ENCODE measurements around the gene MAPKAP1.

MAPKAP1 gene

DNA sequence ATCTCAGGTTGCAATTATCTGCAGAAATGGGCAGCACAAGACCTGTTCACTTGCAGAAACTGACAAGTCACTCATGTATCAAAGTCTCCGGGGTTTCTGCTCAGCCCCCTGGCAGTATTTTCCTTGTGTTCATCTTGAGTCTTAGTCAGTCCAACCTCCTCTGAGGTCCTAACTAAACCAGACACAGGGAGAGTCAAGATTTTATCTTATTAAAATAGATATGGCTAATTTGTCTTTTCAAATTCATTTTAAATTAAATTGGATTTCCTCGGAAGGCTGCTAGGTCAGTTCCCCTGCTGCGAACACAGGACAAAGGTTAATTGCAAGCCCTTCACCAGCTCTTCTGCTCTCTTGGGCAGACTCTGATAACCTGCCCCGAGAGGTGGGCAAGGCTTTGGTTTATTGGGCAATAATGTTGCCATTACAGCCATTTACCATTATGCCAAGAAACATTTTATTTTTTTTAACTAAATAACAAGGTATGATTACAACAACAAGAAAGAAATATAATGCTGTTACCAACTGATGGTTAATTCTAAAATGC lies 103.5 kb downstream of the MAPKAP1 start (continued):
- TF ChIP-seq CREB5 (CRISPR knock-in tag; IDR thresholded peaks at IDR 0.05; ENCODE audit: low read depth) = no peak
- no peak for TF ChIP-seq SNAI2 (CRISPR knock-in tag; IDR thresholded peaks at IDR 0.05)
- TF ChIP-seq, protein P1, sequence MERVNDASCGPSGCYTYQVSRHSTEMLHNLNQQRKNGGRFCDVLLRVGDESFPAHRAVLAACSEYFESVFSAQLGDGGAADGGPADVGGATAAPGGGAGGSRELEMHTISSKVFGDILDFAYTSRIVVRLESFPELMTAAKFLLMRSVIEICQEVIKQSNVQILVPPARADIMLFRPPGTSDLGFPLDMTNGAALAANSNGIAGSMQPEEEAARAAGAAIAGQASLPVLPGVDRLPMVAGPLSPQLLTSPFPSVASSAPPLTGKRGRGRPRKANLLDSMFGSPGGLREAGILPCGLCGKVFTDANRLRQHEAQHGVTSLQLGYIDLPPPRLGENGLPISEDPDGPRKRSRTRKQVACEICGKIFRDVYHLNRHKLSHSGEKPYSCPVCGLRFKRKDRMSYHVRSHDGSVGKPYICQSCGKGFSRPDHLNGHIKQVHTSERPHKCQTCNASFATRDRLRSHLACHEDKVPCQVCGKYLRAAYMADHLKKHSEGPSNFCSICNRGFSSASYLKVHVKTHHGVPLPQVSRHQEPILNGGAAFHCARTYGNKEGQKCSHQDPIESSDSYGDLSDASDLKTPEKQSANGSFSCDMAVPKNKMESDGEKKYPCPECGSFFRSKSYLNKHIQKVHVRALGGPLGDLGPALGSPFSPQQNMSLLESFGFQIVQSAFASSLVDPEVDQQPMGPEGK (CRISPR knock-in tag; IDR thresholded peaks at IDR 0.05; ENCODE audit: borderline replicate concordance) = no peak

DNA sequence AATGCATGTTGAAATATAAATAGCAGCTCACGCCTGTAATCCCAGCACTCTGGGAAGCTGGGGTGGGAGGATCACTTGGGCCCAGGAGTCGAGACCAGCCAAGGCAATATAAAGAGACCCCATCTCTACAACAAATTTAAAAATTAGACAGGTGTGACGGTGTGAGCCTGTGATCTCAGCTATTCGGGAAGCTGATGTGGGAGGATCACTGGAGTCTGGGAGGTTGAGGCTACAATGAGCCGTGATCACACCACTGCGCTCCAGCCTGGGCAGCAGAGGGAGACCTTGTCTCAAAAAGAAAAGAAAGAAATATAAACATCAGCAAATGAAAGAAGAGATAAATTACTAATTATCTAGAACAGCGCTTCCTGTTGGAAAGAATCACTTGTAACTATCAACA lies 105.0 kb downstream of the MAPKAP1 start:
- ATAC-seq = no peak
- TF ChIP-seq OSR1 (CRISPR knock-in tag; IDR thresholded peaks at IDR 0.05) (no peak), TOX (CRISPR knock-in tag; IDR thresholded peaks at IDR 0.05; ENCODE audit: borderline replicate concordance) (no peak), RARB (CRISPR knock-in tag; IDR thresholded peaks at IDR 0.05) (no peak), CSDC2 (CRISPR knock-in tag; IDR thresholded peaks at IDR 0.05) (no peak), ESRRG (CRISPR knock-in tag; IDR thresholded peaks at IDR 0.05) (no peak), ZNF565 (CRISPR knock-in tag; conservative IDR thresholded peaks at IDR 0.05; ENCODE audit: low read depth) (no peak), GLIS3 (CRISPR knock-in tag; IDR thresholded peaks at IDR 0.05) (no peak)

GRCh38 chr9:125600194-125600593 lies 106.8 kb downstream of the MAPKAP1 start:
- TF ChIP-seq ZNF70 (CRISPR knock-in tag; IDR thresholded peaks at IDR 0.05) (peak; percentile 60), GLIS3 (CRISPR knock-in tag; IDR thresholded peaks at IDR 0.05) (no peak)
- ATAC-seq = no peak

DNA sequence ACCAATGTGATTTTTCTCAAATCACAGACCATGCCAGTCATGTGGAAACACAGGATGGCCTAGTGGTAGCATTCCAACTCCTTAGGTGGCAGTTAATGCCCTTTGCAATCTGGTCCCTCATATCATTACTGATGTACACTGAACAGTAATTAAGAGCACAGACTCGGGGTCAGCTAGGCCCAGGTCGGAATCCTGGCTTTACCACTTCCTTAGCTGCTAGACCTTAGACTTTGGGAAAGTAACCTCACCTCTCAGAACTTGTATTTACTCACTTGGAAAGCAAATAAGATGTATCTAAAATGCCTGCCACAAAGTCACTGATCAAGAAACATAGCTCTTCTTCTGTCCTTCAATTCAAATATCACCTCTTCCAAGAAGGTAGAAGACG lies 112.8 kb downstream of the MAPKAP1 start:
- no peak for TF ChIP-seq RARB (CRISPR knock-in tag; IDR thresholded peaks at IDR 0.05)
- TF ChIP-seq ZFP3 (CRISPR knock-in tag; IDR thresholded peaks at IDR 0.05) = no peak
- TF ChIP-seq ARNTL (CRISPR knock-in tag; IDR thresholded peaks at IDR 0.05; ENCODE audit: borderline replicate concordance, low read depth) = no peak
- TF ChIP-seq TSHZ2 (CRISPR knock-in tag; IDR thresholded peaks at IDR 0.05) = no peak
- TF ChIP-seq ZNF70 (CRISPR knock-in tag; IDR thresholded peaks at IDR 0.05) = no peak
- TF ChIP-seq OSR1 (CRISPR knock-in tag; IDR thresholded peaks at IDR 0.05) = no peak
- no peak for TF ChIP-seq ZFP30 (CRISPR knock-in tag; IDR thresholded peaks at IDR 0.05)
- no peak for TF ChIP-seq ZNF565 (CRISPR knock-in tag; conservative IDR thresholded peaks at IDR 0.05; ENCODE audit: low read depth)
- TF ChIP-seq, protein P1 (CRISPR knock-in tag; IDR thresholded peaks at IDR 0.05; ENCODE audit: borderline replicate concordance) = no peak
- TF ChIP-seq SNAI2 (CRISPR knock-in tag; IDR thresholded peaks at IDR 0.05) = no peak
- TF ChIP-seq CSDC2 (CRISPR knock-in tag; IDR thresholded peaks at IDR 0.05) = no peak
- no peak for TF ChIP-seq ESRRG (CRISPR knock-in tag; IDR thresholded peaks at IDR 0.05)
- ATAC-seq = no peak

GRCh38 chr9:125593581-125594222 lies 113.3 kb downstream of the MAPKAP1 start:
- TF ChIP-seq CREB5 (CRISPR knock-in tag; IDR thresholded peaks at IDR 0.05; ENCODE audit: low read depth) = no peak
- no peak for TF ChIP-seq SNAI2 (CRISPR knock-in tag; IDR thresholded peaks at IDR 0.05)
- ATAC-seq = no peak
